Caki2 (cell line): ENCODE data around the gene MYLK4. TPM values are rescaled to one million over a fixed set of nuclear protein-coding genes. Genes with fewer than 3 reads are reported as not detected.

ENCODE experiments used
- DNase-seq: peaks from one replicate; pipeline ENCODE4 v3.0.0-alpha.2; 2015; ENCODE audit warnings: low read depth
- in situ Hi-C: cut with HindIII; loops from 2 replicates; pipeline ENCODE4 v1.10.0; 2016; ENCODE audit warnings: low sequenced_read_pairs, low pct_unique_long_range_greater_than_20kb, mixed read lengths
- total RNA-seq: library from RNA; depleted of rRNA; stranded (reverse); fragments of >200 nt; shearing (Covaris generic); gene quantifications from 2 replicates; pipeline ENCODE4 v1.2.3, GENCODE V29; 2014; ENCODE audit warnings: low replicate concordance

The MYLK4 gene
- total RNA-seq, 1 experiment from 2014 or later: 0.57 TPM

DNA sequence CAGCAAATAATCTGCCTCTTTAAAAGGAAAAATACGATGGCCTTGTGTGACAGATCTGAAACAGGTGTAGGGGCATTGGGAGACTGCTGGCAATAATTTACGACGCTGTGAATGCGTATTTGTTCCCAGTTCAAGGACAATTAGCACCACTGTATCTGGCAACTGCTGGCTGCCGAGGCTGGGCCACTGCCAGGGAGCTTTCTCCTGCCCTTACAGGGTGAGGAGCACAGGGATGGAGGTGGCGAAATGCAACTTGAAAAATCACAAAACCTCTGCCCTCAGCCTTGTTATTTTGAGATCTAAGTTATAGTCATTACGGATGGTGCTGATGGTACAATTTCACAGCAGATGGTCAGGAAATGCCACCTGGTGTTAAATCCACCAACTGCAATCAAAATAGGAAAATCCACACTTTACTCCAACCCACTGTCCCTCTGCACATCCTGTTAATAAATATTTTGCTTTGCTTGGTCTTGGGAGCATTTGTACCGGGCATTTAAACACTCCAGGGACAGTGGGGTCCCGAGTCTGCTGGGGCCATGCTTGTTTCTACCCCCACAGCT lies 6.4 kb downstream of the MYLK4 start:
- in situ Hi-C loops: no loop called here
- no peak for DNase-seq

DNA sequence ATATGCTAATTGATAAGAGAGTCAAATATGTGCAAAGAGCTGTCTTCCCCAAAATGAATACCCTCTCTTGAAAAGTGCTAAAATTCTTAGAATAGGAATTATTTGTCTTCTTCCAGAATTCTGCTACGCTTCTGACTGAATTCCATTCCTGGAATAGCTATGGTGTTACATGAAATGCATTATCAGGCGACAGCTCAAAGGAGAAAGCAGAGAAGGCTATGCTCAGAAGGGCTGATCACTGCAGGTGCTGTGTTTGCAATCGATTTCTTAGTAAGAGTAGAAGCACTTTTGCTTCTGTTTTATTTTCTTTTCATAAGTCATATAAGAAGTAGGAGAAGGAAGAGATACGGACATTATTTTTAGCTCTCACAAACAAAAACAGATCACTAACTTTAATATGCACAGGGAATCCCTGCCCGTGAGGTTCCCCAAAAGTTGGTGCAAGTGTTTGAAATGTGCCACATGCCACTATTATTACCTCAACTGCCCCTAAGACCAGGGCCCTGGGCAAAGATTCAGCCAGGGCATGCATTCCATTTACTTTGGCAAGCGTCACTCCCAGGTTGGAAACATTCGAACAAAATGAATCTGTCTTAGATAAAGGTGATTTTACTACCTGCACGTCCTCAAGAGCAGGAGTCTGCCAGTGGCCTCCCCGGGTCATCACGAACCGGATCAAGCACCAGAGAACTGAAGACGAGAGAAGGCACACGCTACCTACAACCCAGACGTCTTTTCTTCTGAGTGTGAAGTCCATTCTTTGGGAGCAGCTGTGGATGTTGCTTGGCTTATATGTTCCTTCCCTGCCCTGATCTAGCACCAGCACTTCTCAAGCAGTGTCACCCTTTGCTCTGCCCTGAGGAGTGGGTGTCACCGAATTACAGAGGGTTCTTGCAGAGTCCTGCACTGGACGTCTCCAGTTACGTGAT lies 7.2 kb downstream of the MYLK4 start:
- DNase-seq: no peak
- in situ Hi-C loops: no loop called here

DNA sequence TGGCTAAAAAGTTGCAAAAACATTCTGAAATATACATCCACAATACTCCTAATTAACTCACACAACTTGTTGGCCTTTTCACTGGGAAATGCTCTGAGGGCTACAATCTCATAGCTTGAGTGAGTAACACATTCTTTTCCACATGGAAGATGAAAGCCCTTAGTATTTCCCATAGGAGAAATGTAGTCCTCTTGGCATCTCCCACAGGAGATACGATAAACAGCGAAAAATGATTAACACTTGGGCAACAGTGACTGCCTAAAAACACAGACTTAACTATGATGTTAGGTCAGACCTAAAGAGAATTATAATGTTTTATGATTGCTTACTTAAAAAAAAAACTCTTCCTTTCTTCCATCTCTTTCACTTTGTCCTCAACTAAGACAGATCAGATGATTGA lies 9.0 kb downstream of the MYLK4 start:
- in situ Hi-C loops: no loop called here
- no peak for DNase-seq

DNA sequence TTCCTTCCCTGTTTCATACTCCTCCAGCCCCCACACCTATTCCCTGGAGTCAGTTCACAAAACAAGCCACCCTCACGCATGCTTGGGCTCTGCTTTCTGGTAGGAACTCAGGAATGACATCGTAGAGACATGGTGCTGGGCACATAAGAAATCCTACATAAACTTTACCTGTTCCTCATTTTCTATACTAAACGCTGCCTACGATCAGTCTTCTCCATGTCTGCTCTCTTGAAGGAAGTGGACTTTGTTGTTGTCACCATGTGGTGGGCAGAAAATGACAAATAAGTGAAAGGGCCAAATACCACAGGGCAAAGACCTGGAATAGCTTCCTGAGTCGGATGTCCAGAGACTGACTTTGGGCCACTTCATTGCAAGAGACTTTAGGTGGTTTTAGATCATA lies 10.1 kb downstream of the MYLK4 start:
- DNase-seq: no peak
- in situ Hi-C loops: no loop called here

DNA sequence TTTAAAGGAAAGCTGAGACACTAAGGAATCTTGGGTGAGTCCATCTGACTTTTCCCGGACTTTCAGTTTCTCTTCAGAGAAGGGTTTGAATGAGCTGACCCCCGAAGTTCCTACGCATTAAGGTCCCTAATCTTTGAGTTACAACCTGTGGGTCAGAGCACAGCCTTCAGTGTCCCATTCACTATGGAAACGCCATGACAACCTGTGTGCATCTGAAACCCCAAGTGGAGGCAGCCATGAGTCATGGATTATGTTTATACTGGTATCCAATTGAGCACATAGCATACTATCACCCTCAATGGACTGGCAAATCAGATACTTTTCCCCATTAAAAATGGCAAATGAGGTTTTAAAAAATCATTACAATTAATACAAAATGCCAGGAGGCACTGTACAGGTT lies 11.4 kb downstream of the MYLK4 start:
- in situ Hi-C loops: no loop called here
- DNase-seq: peak; percentile 35

DNA sequence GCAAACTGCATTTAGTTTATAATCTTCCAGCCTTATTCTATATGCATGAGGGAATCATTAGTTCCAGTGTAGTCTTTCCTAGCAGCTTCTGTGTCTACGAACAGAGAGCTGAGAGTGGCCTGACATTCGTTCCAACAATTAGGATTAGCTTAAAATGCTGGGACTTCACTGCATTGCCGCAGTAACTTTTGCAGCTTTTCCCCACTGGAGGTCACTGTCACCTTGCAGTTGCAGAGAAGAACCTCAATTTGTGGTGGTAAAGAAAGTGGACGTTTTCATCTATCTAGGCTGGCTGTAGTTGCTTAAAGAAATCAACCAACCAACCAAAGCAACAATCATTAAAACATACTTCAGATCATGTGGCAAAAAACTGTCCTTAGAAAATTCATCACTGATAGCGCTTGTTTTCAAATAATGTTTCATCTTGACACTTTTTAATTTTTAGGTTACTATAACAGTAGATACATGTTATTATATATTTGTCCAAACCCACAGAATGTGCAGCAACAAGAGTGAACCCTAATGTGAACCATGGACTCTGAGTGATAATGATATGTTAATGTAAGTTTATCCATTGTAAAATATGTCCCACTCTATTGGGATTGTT lies 12.2 kb downstream of the MYLK4 start:
- in situ Hi-C loops: no loop called here

DNA sequence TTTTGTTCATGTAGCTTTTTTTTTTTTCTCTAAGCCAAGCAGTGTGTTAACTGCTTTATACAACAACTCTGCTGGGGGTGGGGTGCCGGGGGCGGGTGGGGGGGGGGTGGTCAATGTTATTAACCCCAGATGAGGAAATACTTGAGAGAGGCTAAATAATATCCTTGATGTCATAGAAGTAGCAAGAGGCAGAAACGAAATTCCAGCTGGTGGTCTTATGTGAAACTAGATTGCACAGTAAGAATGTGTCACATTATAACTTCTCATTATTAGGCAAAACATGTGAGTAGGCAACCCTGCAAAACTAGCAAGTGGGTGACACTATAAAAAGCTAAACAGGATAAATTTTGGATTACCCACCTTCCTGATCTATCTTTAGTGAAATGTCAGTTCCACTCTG lies 12.8 kb downstream of the MYLK4 start:
- in situ Hi-C loops: no loop called here
- DNase-seq: no peak

More for the DNA sequence above, 12.2 kb downstream of the MYLK4 start:
- DNase-seq: peak; percentile 35

DNA sequence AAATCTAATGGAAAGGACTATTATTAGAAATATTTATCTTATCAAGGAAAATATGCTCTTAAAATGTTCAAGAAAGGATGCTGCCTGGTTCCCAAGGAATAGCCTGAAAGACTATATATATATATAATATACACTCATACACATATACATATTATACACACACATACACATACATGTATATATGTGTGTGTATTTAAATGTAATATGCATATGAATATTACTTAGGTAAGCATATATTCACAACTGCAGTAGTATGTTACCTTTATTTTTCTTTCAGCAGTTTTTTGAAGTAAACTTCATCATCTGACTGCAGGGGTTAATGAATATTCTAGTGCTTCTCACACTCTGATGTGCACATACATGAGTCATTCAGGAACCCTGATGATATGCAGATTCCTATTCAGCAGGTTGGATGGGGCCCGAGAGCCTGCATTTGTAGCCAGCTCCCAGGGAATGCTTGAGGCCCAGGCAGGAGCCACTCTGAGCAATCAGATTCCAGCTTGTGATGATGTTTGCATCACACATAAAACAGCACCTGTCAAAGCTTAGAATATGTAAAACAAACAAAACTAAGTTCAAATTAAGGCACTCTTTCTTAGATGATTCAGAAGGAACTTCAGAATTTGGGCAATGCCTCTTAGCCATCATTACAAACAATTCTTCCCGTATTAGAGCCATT lies 16.1 kb downstream of the MYLK4 start:
- in situ Hi-C loops: no loop called here
- no peak for DNase-seq

DNA sequence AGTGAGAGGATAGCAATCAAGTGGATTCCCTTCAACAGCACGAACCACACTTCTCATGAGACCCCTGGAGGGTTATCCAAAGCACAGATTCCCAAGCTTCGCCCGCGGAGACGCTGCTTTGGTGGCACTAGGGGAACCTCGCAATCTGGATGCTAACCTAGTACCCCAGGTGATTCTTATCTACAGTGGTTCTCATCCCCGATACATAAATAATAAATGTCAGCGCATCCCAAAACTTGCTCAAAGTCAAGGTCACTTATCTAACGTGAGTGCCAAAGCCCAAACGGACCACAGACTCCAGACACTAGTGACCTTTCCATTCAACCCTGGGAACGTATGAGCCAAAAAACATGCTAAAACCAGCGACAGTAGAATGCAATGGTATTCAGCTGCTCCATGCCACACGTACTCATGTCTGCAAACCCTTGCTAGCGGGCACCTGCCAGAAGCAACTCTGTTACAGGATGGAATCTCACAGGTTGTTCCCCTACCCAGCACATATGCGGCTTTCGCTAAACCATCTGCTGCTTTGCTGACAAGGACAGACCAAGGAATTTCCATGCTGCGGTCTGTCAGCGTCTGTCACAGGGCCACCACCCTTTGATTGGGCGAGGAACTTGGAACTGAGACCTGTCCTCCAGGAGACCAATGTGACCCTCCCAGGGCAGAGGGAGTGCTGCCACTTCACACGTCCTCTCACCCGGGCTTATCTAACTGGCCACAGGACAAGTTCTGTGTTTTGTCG lies 16.8 kb downstream of the MYLK4 start:
- in situ Hi-C loops: no loop called here
- DNase-seq: no peak

DNA sequence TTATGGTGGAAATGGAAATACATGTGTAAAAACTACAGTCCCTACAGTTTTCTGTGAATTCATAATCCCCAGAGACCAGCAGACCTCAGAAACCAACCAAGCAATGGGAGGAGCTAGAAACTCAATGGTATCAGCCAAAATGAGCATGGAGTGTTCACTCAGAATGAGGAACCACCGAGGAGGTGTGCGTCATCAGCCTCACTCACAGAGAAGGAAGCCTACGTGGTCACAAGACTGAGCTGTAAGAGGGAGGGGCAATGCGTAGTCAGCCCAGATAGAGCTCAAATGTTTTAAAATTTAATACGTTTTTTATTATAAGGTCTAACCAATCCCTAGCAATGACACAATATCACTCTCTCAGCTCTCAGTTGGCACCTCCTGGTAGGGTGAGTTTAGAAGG lies 17.4 kb downstream of the MYLK4 start:
- in situ Hi-C loops: no loop called here
- DNase-seq: no peak

DNA sequence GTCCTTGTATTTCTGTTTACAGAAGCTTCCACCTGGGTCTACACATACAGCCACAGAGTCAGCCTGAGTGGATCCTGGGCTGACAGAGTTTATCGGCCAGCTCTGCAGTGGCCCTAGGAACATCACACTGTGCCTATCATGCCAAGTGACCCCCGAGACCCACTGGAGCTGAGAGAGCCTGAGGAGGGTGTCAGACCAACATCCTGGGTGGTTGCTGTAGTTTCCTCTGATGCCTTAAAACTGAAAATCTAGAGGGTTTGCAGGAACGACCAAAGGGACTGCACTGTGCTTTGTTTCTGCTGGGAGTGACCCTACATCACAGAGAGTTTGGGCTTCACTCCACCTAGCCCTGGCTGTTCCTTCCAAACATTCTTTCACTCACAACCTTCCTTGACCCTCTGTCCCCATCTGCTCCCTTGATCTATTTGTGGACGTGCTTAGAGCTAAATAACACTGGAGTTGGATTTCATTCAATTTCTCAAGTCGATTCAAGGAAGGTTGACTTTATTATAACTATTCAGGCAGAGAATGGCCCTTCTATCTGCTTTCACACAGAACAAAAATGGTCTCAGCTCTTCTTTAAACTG lies 18.1 kb downstream of the MYLK4 start:
- no peak for DNase-seq
- in situ Hi-C loops: no loop called here

DNA sequence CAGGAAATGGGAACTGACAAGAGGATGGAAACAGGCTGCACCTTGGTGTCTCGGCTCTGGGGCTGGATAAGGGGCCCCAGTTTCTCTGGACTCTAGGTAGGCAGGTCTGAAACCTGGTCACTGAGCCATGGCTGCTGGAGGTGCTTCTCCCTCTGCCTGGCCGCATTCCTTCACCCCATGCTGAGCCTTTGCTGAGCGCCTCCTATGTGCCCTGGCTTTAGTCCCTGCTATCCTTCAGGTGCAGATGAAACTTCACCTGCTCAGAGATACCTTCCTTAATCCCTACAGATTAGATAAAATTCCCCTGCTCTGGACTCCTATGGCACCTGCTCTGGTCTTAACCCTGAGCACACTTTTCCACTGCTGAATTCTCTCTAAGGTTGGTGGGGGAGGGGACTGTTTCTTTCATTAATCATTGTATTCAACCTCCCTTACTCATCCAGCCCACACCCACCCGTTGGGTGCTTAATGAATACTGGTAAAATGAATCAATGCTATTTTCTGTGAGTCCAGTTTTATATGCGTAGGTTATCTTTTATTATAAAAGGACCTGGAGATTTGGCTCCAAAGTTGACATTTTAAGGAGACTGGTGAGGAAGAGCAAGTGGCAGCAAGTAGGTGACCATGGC lies 19.3 kb downstream of the MYLK4 start:
- in situ Hi-C loops: no loop called here
- peak; percentile 15 for DNase-seq

DNA sequence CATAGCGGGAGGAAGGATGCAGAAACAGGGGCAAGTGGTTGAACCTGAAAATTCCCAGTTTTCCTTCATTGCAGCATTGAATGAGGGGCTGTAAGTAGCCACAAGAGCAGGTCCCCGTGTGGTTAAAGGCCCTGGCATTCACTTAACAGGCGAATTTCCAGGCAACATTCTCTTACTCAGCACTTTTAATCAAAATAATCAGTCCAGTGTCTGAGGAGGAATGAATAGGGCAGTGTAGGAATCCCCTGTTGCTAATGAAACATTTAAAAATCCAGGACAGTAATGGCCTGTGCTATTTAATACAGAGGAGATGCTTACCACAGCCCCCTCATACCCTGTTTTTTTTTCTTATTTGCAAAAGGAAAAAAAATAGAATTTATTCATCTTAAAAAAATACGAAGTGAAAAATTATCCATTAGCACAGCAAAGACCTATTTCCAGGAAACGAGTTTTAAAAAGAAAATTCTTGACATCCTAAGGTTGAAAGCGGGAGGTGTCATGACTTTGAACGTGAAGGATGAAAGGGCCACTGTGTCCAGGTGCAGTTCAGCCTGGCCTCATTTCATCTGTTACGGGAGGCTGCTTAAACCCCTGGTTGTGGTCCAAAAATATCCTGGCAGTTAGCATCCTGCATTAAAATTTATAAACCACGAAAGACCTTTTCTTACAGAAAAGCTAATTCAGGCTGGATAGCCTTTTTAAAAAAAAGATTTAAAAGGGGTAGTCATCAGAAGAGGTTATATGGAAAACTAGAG lies 20.2 kb downstream of the MYLK4 start:
- in situ Hi-C loops: no loop called here

DNA sequence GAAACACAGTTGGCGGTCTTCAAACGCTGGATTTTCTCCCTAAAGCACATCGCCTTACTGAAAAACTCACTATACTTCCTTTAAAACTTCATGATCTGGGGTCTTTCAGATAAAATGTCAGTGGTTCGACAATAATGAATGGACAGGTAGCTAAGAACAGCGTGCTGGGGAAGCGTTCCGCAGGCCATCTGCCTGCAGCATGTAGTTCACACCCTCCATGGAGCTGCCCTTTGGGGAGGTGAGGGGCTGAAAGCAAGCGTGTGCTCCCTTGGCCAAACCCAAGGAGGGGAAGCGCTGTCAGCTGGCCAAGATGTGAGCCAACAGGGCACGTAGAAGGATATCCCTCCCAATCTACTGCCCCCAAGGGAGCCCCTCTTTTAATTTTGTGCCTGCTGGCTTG lies 20.8 kb downstream of the MYLK4 start:
- no peak for DNase-seq
- in situ Hi-C loops: no loop called here

More for the DNA sequence above, 20.2 kb downstream of the MYLK4 start:
- no peak for DNase-seq

DNA sequence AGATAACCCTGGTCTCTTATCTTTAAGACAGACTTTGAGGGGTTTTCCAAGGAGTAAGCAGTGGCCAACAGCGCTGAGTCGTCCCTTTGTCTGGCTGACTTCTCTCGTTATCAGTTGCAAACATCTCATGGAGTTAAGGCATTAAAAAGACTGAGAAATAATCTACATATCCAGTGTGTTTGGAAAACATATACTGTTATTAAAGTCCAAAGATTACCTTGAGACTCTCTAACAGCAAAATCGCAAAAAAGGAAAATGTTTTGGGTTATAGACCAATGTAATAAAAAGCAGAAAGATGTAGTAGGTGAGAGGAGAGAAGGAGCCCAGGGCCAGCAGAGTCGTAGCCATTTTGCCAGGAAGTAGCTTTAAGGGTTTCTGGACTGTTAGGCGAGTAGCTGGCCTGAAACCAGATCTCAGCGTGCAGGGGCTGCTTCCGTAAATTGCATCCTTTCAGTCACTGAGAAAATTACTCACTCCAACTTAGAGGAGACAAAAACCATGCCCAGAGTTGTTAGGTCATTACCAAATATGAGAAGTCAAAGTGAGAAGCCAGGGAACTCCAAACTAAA lies 24.6 kb downstream of the MYLK4 start:
- DNase-seq: no peak
- in situ Hi-C loops: no loop called here

DNA sequence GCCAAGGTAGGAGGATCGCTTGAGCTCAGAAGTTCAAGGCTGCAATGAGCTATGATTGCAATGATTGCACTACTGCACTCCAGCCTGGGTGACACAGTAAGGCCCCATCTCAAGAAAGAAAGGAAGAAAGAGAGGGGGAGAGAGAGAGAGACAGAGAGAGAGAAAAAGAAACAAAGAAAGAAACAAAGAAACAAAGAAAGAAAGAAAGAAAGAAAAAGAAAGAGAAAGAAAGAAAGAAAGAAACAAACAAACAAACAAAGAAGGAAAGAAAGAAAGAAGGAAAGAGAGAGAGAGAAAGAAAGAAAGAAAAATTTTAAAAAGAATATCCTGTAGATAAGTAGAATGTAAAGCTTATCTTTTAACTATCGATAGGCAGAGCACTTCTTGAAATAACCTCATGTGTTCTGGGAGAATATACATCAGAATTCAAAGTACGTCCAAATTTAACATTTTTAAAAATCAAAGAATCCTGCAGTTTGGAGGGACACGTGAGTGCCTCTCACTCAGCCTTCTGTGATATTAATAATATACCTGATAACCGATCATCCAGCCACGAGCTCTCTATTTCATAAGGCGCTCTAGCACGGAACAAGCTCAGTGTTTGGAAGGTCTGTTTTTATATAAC lies 25.2 kb downstream of the MYLK4 start:
- DNase-seq: no peak
- in situ Hi-C loops: no loop called here
